Germinal center (tissue), 1 donor: Measurements from ENCODE around the gene WDR45.
"Not testable (repeated sequence)": the region's sequence is repeated elsewhere in the genome, so short reads cannot be mapped to it uniquely, and the experiment has no call there.

ENCODE experiments used
- DNase-seq: peaks from one replicate; pipeline ENCODE4 v3.0.0; 2012; ENCODE audit warnings: mixed read lengths, low spot score

Gene WDR45

DNA sequence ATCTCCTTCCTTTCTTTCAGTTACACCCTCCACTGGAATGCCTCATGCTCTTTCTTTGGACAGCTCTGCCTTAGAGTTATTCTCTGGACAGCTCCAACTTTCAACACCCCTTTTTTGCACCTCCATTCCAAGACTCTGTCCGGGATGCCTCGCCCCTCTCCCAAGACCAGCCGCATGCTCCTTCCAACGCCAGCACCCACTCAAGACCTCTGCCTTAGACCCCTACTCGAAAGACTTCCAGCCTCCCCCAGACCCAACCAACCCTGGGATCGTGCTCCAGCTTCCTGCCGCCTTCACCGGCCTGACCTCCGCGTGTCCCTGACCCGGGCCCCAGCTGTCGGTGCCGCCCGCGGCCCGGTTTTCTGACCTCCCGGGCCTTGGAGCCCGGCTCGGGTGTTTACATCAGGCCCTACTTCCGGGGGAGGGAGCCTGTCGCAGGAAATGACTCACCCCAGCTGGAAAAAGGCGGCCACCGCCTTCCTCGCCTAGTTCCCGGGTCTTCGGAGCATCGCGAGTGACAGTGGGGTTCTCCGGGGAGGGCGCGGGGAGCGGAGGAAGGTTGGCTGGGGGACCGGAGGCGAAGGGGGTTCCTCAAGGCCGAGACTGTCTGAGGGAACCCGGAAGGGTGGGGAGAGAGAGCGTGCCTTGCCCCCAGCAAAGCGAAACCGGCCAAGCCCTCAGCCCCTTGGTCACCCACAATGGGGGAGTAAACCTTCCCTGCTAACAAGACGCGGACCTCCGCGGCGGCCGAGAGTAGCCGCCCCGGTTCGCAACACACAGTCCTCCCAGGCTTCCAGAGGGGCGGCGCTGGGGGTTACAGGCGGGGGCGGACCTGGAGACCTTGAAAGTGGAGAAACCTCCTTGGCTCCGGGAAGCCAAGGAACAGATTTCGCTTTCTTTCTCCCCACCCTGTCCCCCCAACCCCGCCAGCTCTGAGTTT lies at the start of gene WDR45:
WDR45 (minus strand) TSS at position 399 of the 940 bp plus-strand sequence. CDS start 1,792 bp downstream, outside the sequence.
- DNase-seq = peak; percentile 63

DNA sequence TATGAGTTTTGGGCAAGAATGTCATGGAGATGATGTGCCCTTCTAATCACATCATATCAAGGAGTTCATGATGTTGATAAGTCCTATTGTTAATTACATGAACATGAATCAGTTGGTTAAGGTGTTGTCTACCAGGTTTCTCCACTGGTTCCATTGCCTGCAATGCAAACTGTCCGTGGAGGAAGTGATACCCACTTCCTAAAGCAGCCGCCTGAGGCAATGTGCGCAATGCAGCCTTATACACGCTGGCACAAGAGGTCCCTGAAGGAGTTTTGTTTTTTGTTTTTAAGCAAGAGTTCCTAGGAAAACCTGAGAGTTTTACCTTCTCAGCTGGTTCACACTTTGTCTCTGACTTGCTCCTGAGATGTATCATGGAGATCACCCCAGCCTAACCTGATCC lies 49.7 kb upstream of the WDR45 start:
- peak; percentile 24 for DNase-seq

DNA sequence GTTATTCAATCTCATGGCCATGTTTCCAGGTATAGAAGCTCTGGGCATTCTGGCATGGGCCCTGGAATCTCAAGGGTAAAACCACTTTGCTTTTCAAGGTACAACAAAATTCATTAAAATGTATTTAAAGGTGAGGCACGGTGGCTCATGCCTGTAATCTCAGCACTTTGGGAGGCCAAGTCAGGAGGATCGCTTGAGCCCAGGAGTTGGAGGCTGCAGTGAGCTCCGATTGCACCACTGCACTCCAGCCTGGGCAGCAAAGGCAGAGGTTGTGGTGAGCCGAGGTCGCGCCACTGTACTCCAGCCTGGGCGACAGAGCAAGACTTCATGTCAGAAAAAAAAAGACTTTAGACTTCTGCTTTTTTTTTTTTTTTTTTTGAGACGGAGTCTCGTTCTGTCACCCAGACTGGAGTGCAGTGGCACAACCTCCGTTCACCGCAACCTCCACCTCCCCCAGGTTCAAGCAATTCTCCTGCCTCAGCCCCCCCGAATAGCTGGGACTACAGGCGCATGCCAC lies 48.1 kb upstream of the WDR45 start:
- not testable (repeated sequence) for DNase-seq

DNA sequence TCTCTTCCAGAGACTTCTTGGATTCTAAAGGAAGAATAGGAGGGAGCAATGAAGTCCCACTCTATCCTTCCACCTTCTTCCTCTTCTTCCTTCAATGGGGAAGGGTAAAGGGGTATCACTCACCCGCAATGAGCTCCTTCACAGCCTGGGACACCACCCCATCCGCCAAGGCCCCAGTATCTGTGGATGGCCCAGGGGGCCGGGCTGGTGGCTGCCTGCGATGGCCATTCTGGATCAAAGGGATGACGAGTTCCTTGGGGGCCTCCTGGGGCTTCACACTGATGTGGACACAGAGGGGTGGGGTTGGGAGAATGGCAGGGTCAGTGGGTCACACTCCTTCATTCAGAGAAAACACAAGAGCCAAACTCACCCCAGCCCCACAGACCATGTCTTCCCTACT lies 42.8 kb upstream of the WDR45 start:
- DNase-seq = no peak

DNA sequence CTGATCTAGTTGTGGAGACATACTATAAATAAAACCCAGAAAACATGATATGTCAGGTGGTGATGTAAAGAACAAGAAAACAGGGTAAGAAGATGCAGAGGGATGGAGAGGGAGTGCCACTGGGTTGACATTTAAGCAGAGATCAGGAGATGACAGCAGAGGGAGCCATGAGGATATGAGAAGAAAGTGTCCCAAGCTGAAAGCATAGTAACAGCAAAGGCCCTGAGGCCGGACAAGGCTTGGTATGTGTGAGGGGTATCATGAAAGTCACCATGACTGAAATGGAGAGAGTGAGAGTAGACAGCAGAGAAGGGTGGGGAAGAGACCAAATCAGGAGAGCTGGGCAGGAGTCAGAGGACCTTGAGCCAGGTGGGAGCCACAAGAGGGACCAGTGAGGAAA lies 40.4 kb upstream of the WDR45 start:
- DNase-seq = no peak

DNA sequence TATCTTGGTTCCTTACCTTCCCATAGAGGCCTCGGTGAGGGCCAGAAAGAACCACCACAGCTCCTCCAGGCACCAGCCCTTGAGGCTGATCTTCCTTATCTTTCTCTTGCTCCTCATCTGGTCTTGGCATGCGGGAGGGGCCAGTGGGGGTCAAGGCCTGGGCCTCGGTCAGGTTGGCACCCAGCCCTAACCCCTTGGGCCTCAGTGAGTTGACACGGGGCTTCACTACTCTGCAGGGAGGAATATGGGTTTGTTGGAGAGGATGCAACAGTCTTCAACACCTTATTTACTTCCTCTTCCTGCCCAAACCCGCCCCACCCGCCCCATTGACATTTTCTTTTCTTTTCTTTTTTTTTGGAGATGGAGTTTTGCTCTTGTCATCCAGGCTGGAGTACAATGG lies 37.9 kb upstream of the WDR45 start:
- no peak for DNase-seq

DNA sequence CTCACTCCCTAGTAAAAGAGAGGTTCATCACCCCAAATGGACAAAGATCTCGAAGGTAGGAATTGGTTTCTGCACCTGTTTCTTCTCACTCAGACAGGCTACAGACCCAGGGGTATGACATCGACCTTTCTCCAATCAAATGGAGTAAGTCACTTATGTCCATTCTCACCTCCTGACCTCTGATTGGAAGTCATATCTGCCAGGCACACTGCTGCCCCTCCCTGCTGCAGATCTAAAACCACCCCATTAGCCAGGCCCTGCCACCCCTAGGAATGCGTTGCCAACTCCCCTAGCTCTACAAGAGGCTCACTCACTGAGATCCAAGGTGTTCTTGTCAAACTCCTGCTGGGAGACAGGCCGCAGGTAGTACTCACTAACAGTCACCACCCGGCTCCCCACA lies 37.0 kb upstream of the WDR45 start:
- DNase-seq = no peak

DNA sequence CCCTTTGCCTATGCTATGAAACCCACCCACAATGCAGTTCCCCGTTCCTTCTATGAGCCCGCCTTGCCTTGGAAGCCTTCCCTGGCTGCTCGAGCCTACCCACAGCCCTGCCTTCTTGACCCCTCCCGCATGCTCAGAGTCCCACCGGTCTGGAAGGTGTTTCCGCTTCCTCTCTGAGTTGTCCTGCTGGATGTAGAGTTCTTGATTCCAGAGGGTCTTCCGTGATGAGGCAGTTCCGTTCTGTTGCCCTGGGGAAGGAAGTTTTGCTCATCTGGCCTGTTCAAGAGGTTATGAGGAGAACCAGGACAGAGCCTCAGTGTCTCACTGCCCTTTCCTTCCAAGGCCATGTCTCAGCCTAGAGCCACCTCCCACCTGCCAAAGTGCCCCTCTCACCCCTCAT lies 36.4 kb upstream of the WDR45 start:
- no peak for DNase-seq

DNA sequence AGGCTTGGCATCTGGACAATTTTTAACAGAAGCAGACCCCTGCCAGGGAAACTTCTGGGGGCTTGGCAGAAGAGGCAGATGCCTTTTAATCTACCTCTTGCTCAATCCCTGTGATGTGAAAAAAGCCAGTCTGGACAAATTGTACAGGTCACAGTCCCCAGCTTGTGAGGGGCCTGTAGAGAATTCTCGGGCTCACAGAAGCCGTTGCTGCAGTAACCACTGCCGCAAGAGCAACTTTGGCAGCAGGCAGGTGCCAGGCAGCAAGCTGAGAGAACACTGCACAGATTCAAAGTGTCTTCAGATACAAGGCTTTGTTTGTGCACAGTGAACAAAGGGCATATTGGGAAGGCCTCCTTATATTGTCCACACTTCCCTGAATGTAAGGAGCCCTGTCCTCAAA lies 32.1 kb upstream of the WDR45 start:
- DNase-seq = no peak

DNA sequence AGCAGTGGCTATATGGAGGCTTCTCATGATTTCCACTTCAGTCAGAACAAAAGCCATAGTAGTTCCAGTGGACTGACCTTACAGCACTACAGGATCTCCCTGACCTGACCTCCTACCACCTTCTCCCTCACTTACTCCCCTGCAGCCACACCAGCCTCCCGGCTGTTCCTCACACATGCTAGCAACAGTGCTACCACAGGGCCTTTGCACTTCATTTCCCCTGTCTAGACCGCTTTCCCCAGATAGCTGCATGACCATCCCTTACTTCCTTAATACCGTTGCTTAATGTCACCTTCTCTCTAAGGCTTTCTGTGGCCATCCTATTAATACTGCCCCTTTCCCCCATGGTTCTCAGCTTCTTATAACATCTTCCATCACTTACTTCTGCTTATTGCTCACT lies 30.7 kb upstream of the WDR45 start:
- DNase-seq = no peak

DNA sequence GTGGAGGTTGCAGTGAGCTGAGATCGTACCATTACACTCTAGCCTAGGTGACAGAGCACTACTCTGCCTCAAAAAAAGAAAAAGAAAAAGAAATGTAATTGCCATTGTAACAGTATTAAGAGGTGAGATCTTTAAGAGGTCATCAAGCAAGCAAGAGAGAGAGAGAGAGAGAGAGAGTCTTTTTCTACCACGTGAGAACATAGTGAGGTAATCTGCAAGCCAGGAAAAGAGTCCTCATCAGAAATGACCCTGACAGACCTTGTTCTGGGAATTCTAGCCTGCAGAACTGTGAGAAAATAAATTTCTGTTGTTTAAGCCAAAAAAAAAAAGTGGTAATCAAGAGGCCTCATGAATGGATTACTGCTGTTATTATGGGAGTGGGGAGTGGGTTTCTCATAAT lies 29.0 kb upstream of the WDR45 start:
- no peak for DNase-seq

DNA sequence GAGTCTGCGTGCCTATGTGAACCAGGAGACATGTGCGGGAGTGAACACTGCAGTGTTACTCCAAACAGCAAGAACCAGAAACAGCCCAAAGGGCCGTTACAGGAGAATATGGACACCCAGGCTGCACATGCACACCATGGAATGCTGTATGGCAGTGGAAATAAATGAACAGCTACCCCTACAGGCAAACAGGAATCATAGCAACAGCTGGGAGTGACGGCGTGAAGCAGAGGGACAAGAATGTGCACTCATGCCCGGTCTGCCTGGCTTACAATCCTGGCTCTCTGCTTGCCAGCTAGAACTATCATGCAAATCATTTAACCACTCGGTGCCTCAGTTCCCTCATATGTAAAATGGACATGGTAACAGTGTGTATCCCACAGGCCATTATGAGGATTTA lies 27.2 kb upstream of the WDR45 start:
- DNase-seq = no peak

DNA sequence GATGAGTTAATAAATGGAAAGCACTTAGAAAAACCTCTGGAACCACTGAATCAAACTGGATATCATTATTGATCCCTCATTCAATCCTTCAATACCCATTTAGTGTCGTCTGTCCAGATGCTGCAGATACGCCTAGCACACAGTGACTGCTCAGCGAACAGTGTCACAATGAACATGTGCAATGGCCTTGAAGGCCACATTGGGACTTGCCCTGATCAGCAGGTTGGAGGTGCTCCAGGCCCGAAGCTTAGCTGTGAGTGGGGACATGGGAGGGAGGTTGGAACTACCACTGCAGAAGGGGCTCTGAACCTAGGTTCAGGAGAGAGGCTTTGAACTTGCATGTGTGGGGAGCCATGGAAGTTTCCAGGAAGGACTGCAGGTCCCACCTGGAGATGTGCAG lies 26.6 kb upstream of the WDR45 start:
- no peak for DNase-seq

DNA sequence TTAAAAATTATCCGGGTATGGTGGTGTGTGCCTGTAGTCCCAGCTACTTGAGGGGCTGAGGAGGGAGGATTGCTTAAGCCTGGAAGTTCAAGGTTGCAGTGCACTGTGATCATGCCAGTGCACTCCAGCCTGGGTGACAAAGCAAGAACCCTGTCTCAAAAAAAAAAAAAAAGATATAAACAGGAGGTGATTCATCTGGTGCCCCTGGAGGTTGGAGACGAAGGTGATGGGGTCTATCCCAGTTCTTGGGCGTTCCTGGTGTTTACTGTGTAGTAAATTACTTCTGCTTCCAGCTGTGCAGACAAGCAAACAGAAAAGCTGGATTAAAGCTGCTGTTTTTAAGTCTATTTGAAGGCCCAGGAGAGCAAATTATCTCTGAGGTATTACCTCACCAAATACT lies 23.9 kb upstream of the WDR45 start:
- DNase-seq = no peak

DNA sequence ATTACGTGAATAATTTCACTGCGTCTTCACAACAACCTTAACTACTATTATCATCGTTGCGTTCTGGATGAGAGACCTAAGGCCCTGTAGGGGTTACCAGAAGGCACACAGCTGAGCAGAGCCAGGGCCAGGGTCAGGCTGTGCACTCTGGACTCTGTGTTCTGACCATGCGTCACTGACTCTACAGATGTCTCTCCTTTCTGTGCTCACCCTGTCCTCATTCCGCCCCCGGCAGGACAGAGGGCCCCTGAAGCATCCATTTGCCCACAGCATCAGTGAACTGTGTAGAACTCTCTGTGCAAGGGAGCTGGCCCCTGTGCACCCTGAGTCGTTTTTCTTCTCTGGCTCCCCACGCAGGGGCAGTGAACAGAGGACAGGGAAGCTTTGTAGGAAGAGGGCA lies 22.5 kb upstream of the WDR45 start:
- DNase-seq = no peak

DNA sequence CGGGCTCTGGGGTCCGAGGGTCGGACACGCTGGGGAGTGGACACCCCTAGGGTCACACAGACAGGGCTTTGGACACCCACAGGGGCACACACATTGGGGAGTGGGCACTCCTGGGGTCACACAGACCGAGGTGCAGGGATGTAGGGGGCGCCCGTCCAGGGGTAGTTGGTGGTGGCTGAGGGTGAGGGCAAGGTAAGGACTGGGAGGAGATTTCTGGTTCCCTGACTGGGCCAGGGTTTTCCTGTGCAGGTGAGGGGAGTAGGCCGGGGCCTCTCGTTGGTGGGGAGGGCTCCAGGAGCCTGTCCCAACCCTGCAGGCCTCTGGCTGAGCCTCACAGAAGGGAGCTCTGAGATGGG lies 21.9 kb upstream of the WDR45 start:
- DNase-seq = no peak

DNA sequence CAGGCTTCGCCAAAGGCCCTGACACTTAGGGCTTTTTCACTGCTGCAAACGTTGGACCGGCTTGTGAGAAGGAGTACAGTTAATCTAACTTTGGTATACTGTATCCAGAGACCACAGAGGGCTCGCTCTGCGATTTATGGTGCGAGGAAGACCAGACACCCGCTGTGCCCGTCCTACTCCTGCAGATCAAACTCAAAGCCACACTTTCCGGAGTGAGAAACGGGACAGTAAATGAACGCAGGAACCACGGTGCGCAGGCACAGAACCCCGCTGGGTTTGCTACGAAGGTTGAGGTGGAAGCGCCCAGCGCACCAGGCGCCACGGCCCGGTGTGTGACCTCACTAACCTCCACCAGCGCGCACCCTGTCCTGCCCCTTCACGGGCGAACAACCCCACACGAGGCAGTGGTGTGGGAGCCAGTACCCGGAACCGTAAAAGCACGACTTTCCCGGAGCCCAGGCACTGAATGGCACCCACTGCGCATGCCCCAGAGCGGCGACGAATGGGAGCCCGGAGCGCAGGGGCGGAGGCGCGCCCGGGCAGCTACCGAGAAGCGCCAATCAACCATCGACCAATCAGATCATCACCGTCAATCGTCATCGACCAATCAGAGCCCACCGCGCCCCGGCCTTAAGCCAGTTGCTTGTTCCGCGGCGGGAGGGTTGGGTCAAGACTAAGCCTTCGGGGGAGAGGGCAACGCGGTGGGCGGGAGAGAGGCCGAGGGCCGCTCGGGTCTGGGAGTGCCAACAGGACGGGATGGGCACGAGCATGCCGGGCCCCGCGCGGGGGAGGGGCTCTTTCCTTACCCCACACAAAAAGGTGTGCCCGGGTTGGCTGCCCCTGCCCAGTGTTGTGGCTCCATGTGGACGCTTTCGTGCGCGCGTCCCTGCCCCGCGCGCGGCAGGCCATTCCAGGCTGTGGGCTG lies 21.3 kb upstream of the WDR45 start:
- peak; percentile 98 for DNase-seq

DNA sequence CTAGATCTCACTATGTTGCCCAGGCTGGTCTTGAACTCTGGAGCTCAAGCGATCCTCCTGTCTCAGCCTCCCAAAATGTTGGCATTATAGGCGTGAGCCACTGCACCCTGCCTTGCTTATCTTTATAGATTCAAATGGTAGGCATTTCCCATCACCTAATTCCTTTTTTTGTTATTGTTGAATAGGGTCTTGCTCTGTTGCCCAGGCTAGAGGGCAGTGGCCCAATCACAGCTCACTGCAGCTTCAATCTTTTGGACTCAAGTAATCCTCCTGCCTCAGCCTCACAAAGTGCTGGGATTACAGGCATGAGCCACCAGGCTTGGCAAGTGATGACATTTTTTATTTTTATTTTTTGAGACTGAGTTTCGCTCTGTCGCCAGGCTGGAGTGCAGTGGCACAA lies 16.7 kb upstream of the WDR45 start:
- no peak for DNase-seq

DNA sequence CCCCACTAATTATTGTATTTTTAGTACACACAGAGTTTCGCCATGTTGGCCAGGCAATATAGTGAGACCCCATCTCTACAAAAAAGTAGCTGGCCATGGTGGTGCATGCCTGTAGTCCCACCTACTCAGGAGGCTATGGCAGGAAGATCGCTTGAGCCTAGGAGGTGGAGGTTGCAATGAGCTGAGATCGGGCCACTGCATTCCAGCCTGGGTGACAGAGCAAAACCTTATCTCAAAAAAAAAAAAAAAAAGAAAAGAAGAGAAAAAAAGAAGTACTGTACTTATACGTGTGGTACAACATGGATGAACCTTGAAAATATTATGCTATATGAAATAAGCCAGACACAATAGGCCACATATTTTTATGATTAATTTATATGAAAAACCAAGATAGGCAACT lies 9.9 kb upstream of the WDR45 start:
- DNase-seq = no peak

DNA sequence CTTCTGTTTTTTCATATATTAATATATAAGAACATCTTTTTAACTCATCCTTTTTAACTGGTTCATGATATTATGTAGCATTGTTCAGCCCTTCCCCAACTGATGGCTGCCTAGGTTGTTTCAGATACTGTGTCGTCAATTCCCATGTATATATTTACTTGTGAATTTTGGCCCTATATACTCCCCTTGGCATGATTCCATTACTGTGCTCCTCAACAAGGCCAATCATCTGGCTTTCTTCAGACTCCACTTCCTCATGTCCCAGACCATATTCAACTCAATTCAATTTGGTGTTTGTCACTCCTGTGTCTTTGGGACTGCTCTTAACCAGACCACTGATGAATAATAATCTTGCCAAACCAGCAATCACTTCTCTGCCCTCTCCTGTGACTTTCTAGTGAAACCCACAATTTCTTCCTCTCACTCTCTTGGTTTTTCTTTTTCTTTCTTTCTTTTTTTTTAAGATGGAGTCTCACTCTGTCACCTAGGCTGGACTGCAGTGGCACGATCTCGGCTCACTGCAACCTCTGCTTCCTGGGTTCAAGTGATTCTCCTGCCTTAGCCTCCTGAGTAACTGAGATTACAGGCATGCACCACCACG lies 2.7 kb upstream of the WDR45 start:
- no peak for DNase-seq

DNA sequence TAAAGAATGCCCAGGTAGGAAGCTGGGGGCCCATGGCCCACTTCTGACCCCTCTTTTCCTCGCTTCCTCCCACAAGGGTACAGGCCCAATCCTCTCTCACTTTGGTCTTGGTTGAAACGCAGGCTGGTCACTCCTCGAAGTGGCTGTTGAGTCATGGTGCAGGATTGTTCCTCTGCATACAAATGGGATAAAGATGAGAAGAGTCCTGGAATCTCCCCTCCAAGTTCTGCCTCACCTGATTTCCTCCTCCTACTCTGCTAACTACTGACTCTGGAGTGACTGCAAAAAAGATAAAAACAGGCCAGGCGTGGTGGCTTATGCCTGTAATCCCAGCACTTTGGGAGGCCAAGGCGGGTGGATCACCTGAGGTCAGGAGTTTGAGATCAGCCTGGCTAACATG lies 1.7 kb downstream of the WDR45 start:
- no peak for DNase-seq

DNA sequence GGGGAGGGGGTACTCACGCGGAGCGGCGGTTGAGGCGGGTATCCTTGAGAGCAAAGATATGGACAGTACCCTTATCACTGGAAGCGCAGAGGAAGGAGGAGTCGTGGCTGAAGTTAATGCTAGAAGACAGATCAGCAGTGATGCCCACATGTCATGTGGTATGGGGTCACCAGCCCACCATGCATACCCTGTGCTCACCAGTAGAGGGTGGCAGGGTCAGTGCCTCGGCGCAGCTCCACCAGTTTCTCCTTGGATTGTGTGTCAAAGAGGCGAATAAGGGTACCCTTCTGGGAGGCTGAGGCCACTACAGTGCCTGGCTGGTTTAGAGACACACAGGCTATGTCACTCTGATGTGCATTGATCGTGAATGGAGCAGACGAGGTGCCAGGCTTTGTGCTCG lies 4.3 kb downstream of the WDR45 start:
- no peak for DNase-seq
